ENCODE results near the gene NOS3. TPM values are rescaled to one million over a fixed set of nuclear protein-coding genes. Genes with fewer than 3 reads are reported as not detected.

NOS3 gene
- total and polyA plus RNA-seq, 11 donors: 8.9 to 49.4 (median 17.3) TPM

DNA sequence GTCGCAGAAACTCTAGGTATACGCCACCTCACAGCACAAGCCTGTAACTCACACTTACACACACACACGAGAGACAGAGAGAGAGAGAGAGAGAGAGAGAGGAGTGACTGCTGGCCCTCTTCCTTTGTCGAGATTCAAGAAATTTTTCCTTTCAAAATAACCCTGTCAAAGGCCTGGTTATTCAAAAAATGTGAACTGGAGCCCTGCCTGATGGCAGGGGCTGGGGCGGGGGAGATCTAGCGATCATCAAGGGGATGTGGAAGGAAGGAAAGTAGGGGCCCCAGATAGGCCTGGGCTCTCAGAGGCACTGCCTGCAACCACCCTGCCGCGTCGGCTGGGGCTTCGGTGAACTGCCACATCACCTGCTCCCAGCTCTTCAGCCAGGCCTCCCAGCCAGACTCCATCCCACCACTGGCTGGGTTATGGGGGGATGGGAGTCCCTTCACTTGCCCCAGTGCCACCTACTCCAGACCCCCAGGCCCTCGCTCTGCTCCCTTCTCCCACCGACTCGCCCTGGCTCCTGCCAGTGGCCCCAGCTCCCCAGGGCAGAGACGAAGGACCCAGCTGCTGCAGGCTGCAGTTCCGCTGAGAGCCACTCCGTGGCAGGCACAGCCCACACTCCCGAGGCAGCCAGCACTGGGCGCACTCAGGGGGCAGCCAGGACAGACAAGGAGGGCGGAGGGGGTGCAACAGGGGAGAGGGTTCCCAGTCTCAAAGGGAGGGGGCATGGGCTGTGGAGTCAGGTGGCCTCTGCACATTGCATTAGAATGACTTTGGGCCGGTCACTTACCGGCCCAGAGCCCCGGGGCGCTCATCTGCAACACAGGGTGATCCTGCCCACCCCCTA is 28.0 kb upstream of the NOS3 start:
- intact Hi-C loops (cut with DNase I): loop anchor here in 2 of 10 donors (2.0 kb wide), 2 partner anchors 24 to 26 kb away; no protein-coding TSS in a partner anchor
- peak; percentile 73 to 90 (median 83) for TF ChIP-seq CTCF (IDR thresholded peaks at IDR 0.05)
- no peak for TF ChIP-seq POLR2A (IDR thresholded peaks at IDR 0.05)
- H3K9me3 ChIP-seq: no peaks in the 10 kb centered on the region
- DNase-seq (peak; percentile 69 to 82 (median 73)), ATAC-seq (peak; percentile 15 to 64 (median 52))
- peak overlapping the region; percentile 70 to 96 (median 88) for H3K27ac ChIP-seq
- no peak overlapping the region for H3K4me3 ChIP-seq
- H3K27me3 ChIP-seq: peaks cover 0 to 40% (median 3%) of the 10 kb centered on the region in 9 donors
- WGBS, 4 donors: 32 to 38% (median 33%) methylated on average over 16 to 23 of the region's 23 CpGs
- no peaks in the 10 kb centered on the region for H3K36me3 ChIP-seq
- H3K4me1 ChIP-seq: peaks cover 0 to 93% (median 34%) of the 10 kb centered on the region in 12 donors

DNA sequence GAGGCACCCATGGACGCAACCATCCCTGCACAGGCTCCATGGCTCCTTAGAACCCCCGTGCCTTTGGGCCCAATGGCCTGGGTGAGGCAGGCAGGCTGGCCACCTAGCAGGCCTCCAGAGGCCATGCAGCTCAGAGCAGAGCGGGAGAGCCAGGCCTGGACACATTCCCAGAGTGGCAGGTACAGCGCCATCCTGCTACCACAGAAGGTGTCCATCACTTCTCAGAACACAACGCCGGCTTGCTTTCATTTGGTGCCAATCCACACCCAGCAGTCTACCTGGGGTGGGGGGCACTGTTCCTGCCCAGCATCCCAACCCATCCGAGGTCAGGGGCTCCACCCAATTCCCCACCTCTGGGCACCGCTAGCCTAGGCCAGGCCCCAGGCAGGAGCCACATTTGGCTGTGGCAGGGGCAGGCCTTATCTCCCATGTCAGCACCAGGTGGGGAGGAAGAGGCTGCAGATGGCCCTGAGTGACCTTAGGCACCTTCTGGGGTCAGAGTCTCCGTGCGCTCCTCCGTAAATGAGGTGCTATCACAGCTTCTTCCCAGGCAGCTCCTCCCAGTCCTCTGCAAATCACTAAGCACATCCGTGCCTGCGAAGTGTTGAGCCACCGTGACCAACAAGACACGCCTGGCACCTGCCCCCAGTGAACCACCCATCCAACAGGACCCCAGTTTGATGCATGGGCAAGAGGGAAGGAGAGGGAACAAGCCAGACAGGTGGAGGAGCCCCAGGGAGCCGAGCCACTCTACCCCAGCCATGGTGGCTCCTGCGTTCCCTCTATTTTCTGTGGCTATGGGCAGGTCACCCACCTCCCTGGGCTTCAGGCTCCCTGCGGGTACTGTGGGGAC is 26.9 kb upstream of the NOS3 start:
- Histone ChIP-seq H3K4me3 (no peak overlapping the region), H3K27me3 (peaks cover 0 to 29% (median 3%) of the 10 kb centered on the region in 9 donors), H3K27ac (peak overlapping the region; percentile 70 to 96 (median 88)), H3K9me3 (no peaks in the 10 kb centered on the region), H3K4me1 (peaks cover 0 to 90% (median 36%) of the 10 kb centered on the region in 12 donors), H3K36me3 (no peaks in the 10 kb centered on the region)
- DNase-seq (peak in 2 of 5 donors; percentile 33 to 51), ATAC-seq (peak in 3 of 4 donors; percentile 0 to 16 (median 6))
- intact Hi-C loops (cut with DNase I): loop anchor here in 4 of 10 donors (1.0 to 2.0 kb wide), 4 partner anchors 12 to 25 kb away; partner anchors contain the start of gene KCNH2 (in 1 of the 4)
- WGBS, 4 donors: 55 to 62% (median 59%) methylated on average over 11 to 18 of the region's 18 CpGs
- TF ChIP-seq CTCF (IDR thresholded peaks at IDR 0.05): no peak
- TF ChIP-seq POLR2A (IDR thresholded peaks at IDR 0.05): no peak

DNA sequence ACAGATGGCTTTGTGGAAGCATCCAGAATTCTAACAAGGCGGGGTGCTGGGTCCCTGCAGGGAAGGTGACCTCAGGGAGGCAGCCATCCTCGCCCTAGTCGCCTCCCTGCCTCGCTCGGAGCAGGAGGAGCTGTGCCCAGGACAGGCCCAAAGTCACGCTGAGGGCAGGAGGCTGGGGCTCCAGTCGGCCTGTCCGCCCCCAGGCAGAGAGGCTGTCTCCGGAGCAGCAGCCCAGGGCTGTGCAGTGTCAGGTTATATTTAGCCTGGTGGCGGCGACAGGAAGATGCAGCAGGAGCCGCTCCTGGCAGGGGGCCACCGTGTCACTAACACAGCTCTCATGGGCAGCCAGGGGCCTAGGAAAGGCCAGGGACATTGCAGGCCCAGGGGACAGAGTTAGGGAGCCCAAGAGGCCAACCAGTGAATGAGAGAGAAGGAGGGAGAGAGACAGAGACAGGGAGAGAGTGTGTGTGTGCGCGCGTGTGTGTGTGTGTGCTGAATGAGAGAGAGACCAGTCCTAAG is 26.2 kb upstream of the NOS3 start:
- Histone ChIP-seq H3K4me3 (peak overlapping the region in 1 of 12 donors; percentile 4), H3K36me3 (no peaks in the 10 kb centered on the region), H3K4me1 (peaks cover 0 to 95% (median 40%) of the 10 kb centered on the region in 12 donors), H3K27ac (peak overlapping the region; percentile 70 to 96 (median 88)), H3K27me3 (peaks cover 0 to 26% (median 0%) of the 10 kb centered on the region in 9 donors), H3K9me3 (no peaks in the 10 kb centered on the region)
- TF ChIP-seq CTCF (IDR thresholded peaks at IDR 0.05) (peak in 6 of 12 donors; percentile 9 to 21 (median 19)), POLR2A (IDR thresholded peaks at IDR 0.05) (no peak)
- 11 to 22% (median 17%) methylated on average over 15 to 16 of the region's 16 CpGs for WGBS, 4 donors
- peak; percentile 88 to 96 (median 91) for DNase-seq
- intact Hi-C loops (cut with DNase I): loop anchor here in 3 of 10 donors (1.0 to 2.0 kb wide), 3 partner anchors 12 to 24 kb away; partner anchors contain the start of gene KCNH2 (in 1 of the 3)
- ATAC-seq: peak; percentile 82 to 86 (median 85)
